Activated T-helper 2 cell treated with anti-CD3 and anti-CD28 coated beads, Interferon-gamma antibody, Interleukin-2, Interleukin-4, amounts not matched to agents 10 μg/mL and 5 μg/mL and 100 μg/mL, durations not matched to agents 14 hours and 24 hours and 36 hours (primary cell): ENCODE results near the gene IQUB. TPM values are rescaled to one million over a fixed set of nuclear protein-coding genes. Genes with fewer than 3 reads are reported as not detected.
"Not testable (repeated sequence)": the region's sequence is repeated elsewhere in the genome, so short reads cannot be mapped to it uniquely, and the experiment has no call there.

ENCODE experiments used
- DNase-seq: peaks from one replicate; pipeline ENCODE4 v3.0.0; 2021; ENCODE audit warnings: low spot score
- H3K27ac Mint-ChIP-seq: one replicate; pipeline ENCODE4 v1.8.0; 2021; ENCODE audit warnings: mixed read lengths
- H3K27me3 Mint-ChIP-seq: one replicate; pipeline ENCODE4 v1.8.0; 2021; ENCODE audit warnings: low read depth, mixed read lengths
- H3K36me3 Mint-ChIP-seq: one replicate; pipeline ENCODE4 v1.8.0; 2021; ENCODE audit warnings: low read depth, mixed read lengths
- H3K4me1 Mint-ChIP-seq: one replicate; pipeline ENCODE4 v1.8.0; 2021; ENCODE audit warnings: low read depth, mixed read lengths
- H3K4me3 Mint-ChIP-seq: one replicate; pipeline ENCODE4 v1.8.0; 2021; ENCODE audit warnings: low read depth, mild to moderate bottlenecking, moderate library complexity, mixed read lengths
- H3K9me3 Mint-ChIP-seq: one replicate; pipeline ENCODE4 v1.8.0; 2021; ENCODE audit warnings: mixed read lengths
- intact Hi-C: fragments of 100-400 bp; cut with micrococcal nuclease; formaldehyde crosslinking; loops from one replicate; pipeline ENCODE4 v1.15.1; 2023
- total RNA-seq: library from RNA; stranded (reverse); gene quantifications from 2 replicates; pipeline ENCODE4 v1.2.3, GENCODE V29; 2022

Gene IQUB
- total RNA-seq, 1 donor from 2014 or later, result 0.25 TPM

DNA sequence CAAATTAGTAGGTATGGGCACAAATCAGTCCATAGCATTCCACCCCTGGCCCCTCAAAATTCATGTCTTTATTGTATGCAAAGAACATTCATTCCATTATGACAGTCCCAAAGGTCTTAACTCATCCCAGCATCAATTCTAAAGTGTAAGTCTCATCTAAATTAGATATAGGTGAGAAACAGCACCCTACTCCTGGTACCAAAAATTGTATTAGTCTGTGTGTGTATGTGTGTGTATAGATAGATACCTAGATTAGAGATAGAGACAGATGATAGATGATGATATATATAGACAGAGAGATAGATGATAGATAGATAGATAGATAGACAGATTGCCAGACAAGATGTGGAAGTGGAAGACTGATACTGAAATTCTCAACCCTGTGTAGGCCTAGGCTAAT lies 109.9 kb downstream of the IQUB start:
- no peak overlapping the region for H3K27ac Mint-ChIP-seq

DNA sequence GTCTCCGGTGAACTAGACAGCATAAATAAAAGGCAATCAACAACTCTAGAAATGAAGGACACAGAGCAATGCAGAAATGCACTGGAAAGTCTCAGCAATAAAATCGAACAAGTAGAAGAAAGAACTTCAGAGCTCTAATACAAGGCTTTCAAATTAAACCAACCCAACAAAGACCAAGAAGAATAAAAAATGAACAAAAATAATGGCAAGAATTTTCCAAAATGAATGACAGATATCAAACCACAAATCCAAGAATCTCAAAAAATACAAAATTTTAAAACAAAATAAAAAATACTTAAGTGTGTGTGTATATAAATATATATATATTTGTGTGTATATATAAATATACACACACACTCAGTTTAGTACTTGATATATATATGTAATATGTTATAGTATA lies 110.8 kb downstream of the IQUB start:
- H3K4me1 Mint-ChIP-seq, result no peaks in the 10 kb centered on the region
- DNase-seq, result no peak
- intact Hi-C loops, result no loop called here
- no peaks in the 10 kb centered on the region for H3K27me3 Mint-ChIP-seq
- no peak overlapping the region for H3K27ac Mint-ChIP-seq
- H3K9me3 Mint-ChIP-seq, result peaks cover 5% of the 10 kb centered on the region
- H3K36me3 Mint-ChIP-seq, result no peaks in the 10 kb centered on the region
- no peak overlapping the region for H3K4me3 Mint-ChIP-seq

More for the DNA sequence above, 109.9 kb downstream of the IQUB start:
- H3K4me3 Mint-ChIP-seq, result no peak overlapping the region
- no peak for DNase-seq
- no peaks in the 10 kb centered on the region for H3K27me3 Mint-ChIP-seq
- no peaks in the 10 kb centered on the region for H3K36me3 Mint-ChIP-seq
- H3K9me3 Mint-ChIP-seq, result peaks cover 3% of the 10 kb centered on the region
- no peaks in the 10 kb centered on the region for H3K4me1 Mint-ChIP-seq
- intact Hi-C loops, result no loop called here

- intact Hi-C loops, result no loop called here
- H3K4me1 Mint-ChIP-seq, result no peaks in the 10 kb centered on the region
- H3K27me3 Mint-ChIP-seq, result no peaks in the 10 kb centered on the region
- H3K36me3 Mint-ChIP-seq, result no peaks in the 10 kb centered on the region
- no peak for DNase-seq
- no peak overlapping the region for H3K4me3 Mint-ChIP-seq
- peaks cover 11% of the 10 kb centered on the region for H3K9me3 Mint-ChIP-seq
- H3K27ac Mint-ChIP-seq, result no peak overlapping the region
Observed at GRCh38 chr7:123417580-123417979, 116.8 kb downstream of the IQUB start.

- H3K4me3 Mint-ChIP-seq, result no peak overlapping the region
- H3K27ac Mint-ChIP-seq, result no peak overlapping the region
- no peaks in the 10 kb centered on the region for H3K36me3 Mint-ChIP-seq
- intact Hi-C loops, result no loop called here
- no peak for DNase-seq
- H3K9me3 Mint-ChIP-seq, result peaks cover 11% of the 10 kb centered on the region
- no peaks in the 10 kb centered on the region for H3K27me3 Mint-ChIP-seq
- H3K4me1 Mint-ChIP-seq, result no peaks in the 10 kb centered on the region
Observed at GRCh38 chr7:123415625-123416024, 118.8 kb downstream of the IQUB start.

GRCh38 chr7:123410273-123410904 lies 124.0 kb downstream of the IQUB start:
- Mint-ChIP-seq H3K9me3 (no peaks in the 10 kb centered on the region), H3K4me1 (no peaks in the 10 kb centered on the region), H3K36me3 (no peaks in the 10 kb centered on the region), H3K27ac (no peak overlapping the region), H3K27me3 (no peaks in the 10 kb centered on the region), H3K4me3 (no peak overlapping the region)
- no peak for DNase-seq
- intact Hi-C loops, result no loop called here

DNA sequence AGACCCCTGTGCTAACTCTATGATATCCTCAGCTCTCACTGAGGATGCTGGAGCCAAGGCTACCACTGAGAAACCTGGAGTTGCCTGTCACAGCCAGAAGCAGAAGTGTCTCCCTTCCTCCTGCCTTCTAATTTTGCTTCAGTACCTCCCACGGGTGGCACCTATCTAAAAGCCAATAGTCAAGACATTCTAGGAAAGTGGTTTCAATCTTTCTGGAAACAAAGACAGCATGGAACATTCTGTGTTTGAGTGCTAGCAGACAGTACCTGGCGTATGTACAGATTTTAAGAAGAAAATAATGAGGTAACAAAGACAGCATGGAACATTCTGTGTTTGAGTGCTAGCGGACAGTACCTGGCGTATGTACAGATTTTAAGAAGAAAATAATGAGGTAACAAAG lies 126.4 kb downstream of the IQUB start:
- H3K36me3 Mint-ChIP-seq, H3K4me3 Mint-ChIP-seq, H3K27me3 Mint-ChIP-seq, intact Hi-C loops, H3K27ac Mint-ChIP-seq, DNase-seq, H3K4me1 Mint-ChIP-seq, H3K9me3 Mint-ChIP-seq: not testable (repeated sequence)

Other genes starting within 250 kb of the IQUB start
- 55.1 and 57.2 TPM in 2 replicates for gene NDUFA5, start 23.2 kb upstream of the IQUB start, total RNA-seq
- gene ASB15, start 67.2 kb upstream of the IQUB start, total RNA-seq, result not detected in 2 replicates
- not detected in 2 replicates for gene LMOD2, start 121.3 kb upstream of the IQUB start, total RNA-seq
- 6.0 and 6.6 TPM in 2 replicates for gene WASL, start 214.4 kb upstream of the IQUB start, total RNA-seq